ENCODE results near the gene PITHD1. TPM values are rescaled to one million over a fixed set of nuclear protein-coding genes. Genes with fewer than 3 reads are reported as not detected.
"Not testable (repeated sequence)": the region's sequence is repeated elsewhere in the genome, so short reads cannot be mapped to it uniquely, and the experiment has no call there.

The PITHD1 gene
- 26.8 TPM for polyA plus RNA-seq (2013, experiment 1 of 2)
- 25.0 TPM for polyA plus RNA-seq (2013, experiment 2 of 2)

GRCh38 chr1:23777979-23778814 is at the start of gene PITHD1:
PITHD1 (plus strand) TSS chr1:23778418; CDS start chr1:23778516, 98 bp downstream.
- 0% methylated on average over 62 of the region's 91 CpGs for WGBS, 2 experiments (ENCODE audit: insufficient coverage in 2 of 2)
- peaks cover 32% of the 10 kb centered on the region for H3K36me3 ChIP-seq (ENCODE audit: control insufficient read depth, insufficient read depth, low read length)
- H3K4me1 ChIP-seq (ENCODE audit: control insufficient read depth, insufficient read depth, low read length, poor library complexity, severe bottlenecking): peaks cover 9% of the 10 kb centered on the region
- no peaks in the 10 kb centered on the region for H3K9me3 ChIP-seq (ENCODE audit: control insufficient read depth, low read length)
- peak within 1 kb of the TSS; percentile 86 for H3K27ac ChIP-seq (ENCODE audit: low read depth, low read length, severe bottlenecking)
- peak within 1 kb of the TSS; percentile 79 for H3K4me3 ChIP-seq (ENCODE audit: extremely low read depth, insufficient read depth, low read length, poor library complexity, severe bottlenecking)

- H3K36me3 ChIP-seq (ENCODE audit: control insufficient read depth, insufficient read depth, low read length): peaks cover 10% of the 10 kb centered on the region
These were observed 45.6 kb upstream of the PITHD1 start for GRCh38 chr1:23732363-23733224.

GRCh38 chr1:23733281-23733680 is 44.9 kb upstream of the PITHD1 start:
- 94 to 100% methylated on average over 1 to 4 of the region's 5 CpGs for WGBS, 2 experiments (ENCODE audit: insufficient coverage in 2 of 2)
- not testable (repeated sequence) for H3K4me3 ChIP-seq (ENCODE audit: extremely low read depth, insufficient read depth, low read length, poor library complexity, severe bottlenecking); H3K4me1 ChIP-seq (ENCODE audit: control insufficient read depth, insufficient read depth, low read length, poor library complexity, severe bottlenecking); H3K27ac ChIP-seq (ENCODE audit: low read depth, low read length, severe bottlenecking); H3K9me3 ChIP-seq (ENCODE audit: control insufficient read depth, low read length)
- peaks cover 13% of the 10 kb centered on the region for H3K36me3 ChIP-seq (ENCODE audit: control insufficient read depth, insufficient read depth, low read length)

More at GRCh38 chr1:23732363-23733224, 45.6 kb upstream of the PITHD1 start:
- 92 to 93% methylated on average over 6 to 9 of the region's 10 CpGs for WGBS, 2 experiments (ENCODE audit: insufficient coverage in 2 of 2)
- H3K4me3 ChIP-seq (ENCODE audit: extremely low read depth, insufficient read depth, low read length, poor library complexity, severe bottlenecking): no peak overlapping the region
- no peaks in the 10 kb centered on the region for H3K9me3 ChIP-seq (ENCODE audit: control insufficient read depth, low read length)
- no peaks in the 10 kb centered on the region for H3K4me1 ChIP-seq (ENCODE audit: control insufficient read depth, insufficient read depth, low read length, poor library complexity, severe bottlenecking)
- H3K27ac ChIP-seq (ENCODE audit: low read depth, low read length, severe bottlenecking): no peak overlapping the region

GRCh38 chr1:23736437-23737134 is 41.6 kb upstream of the PITHD1 start:
- Histone ChIP-seq H3K9me3 (ENCODE audit: control insufficient read depth, low read length) (no peaks in the 10 kb centered on the region), H3K4me1 (ENCODE audit: control insufficient read depth, insufficient read depth, low read length, poor library complexity, severe bottlenecking) (no peaks in the 10 kb centered on the region), H3K4me3 (ENCODE audit: extremely low read depth, insufficient read depth, low read length, poor library complexity, severe bottlenecking) (no peak overlapping the region), H3K27ac (ENCODE audit: low read depth, low read length, severe bottlenecking) (no peak overlapping the region), H3K36me3 (ENCODE audit: control insufficient read depth, insufficient read depth, low read length) (peaks cover 9% of the 10 kb centered on the region)
- 95 to 97% methylated on average over 6 of the region's 7 CpGs for WGBS, 2 experiments (ENCODE audit: insufficient coverage in 2 of 2)

- no peak overlapping the region for H3K27ac ChIP-seq (ENCODE audit: low read depth, low read length, severe bottlenecking)
- no peaks in the 10 kb centered on the region for H3K9me3 ChIP-seq (ENCODE audit: control insufficient read depth, low read length)
- peaks cover 15% of the 10 kb centered on the region for H3K36me3 ChIP-seq (ENCODE audit: control insufficient read depth, insufficient read depth, low read length)
- peaks cover 4% of the 10 kb centered on the region for H3K4me1 ChIP-seq (ENCODE audit: control insufficient read depth, insufficient read depth, low read length, poor library complexity, severe bottlenecking)
- H3K4me3 ChIP-seq (ENCODE audit: extremely low read depth, insufficient read depth, low read length, poor library complexity, severe bottlenecking): no peak overlapping the region
- 88 to 92% methylated on average over 2 to 3 of the region's 5 CpGs for WGBS, 2 experiments (ENCODE audit: insufficient coverage in 2 of 2)
These were observed 36.6 kb upstream of the PITHD1 start for GRCh38 chr1:23741609-23742008.

GRCh38 chr1:23742670-23743286 is 35.4 kb upstream of the PITHD1 start:
- Histone ChIP-seq H3K4me1 (ENCODE audit: control insufficient read depth, insufficient read depth, low read length, poor library complexity, severe bottlenecking) (peaks cover 4% of the 10 kb centered on the region), H3K27ac (ENCODE audit: low read depth, low read length, severe bottlenecking) (peak overlapping the region; percentile 66), H3K9me3 (ENCODE audit: control insufficient read depth, low read length) (no peaks in the 10 kb centered on the region), H3K36me3 (ENCODE audit: control insufficient read depth, insufficient read depth, low read length) (peaks cover 25% of the 10 kb centered on the region), H3K4me3 (ENCODE audit: extremely low read depth, insufficient read depth, low read length, poor library complexity, severe bottlenecking) (peak overlapping the region; percentile 89)
- WGBS, 2 experiments (ENCODE audit: insufficient coverage in 2 of 2): 20 to 22% methylated on average over 23 to 24 of the region's 28 CpGs

- H3K4me1 ChIP-seq (ENCODE audit: control insufficient read depth, insufficient read depth, low read length, poor library complexity, severe bottlenecking): peaks cover 4% of the 10 kb centered on the region
- peaks cover 28% of the 10 kb centered on the region for H3K36me3 ChIP-seq (ENCODE audit: control insufficient read depth, insufficient read depth, low read length)
- H3K9me3 ChIP-seq (ENCODE audit: control insufficient read depth, low read length): no peaks in the 10 kb centered on the region
- WGBS, 2 experiments (ENCODE audit: insufficient coverage in 2 of 2): 0% methylated on average over 97 to 111 of the region's 119 CpGs
- H3K4me3 ChIP-seq (ENCODE audit: extremely low read depth, insufficient read depth, low read length, poor library complexity, severe bottlenecking): peak within 1 kb of the TSS; percentile 89
- peak within 1 kb of the TSS; percentile 66 for H3K27ac ChIP-seq (ENCODE audit: low read depth, low read length, severe bottlenecking)
These were observed 34.7 kb upstream of the PITHD1 start, which contains the start of gene ELOA for GRCh38 chr1:23743287-23744152. ELOA (plus strand) TSS chr1:23743471; CDS start chr1:23743504, 33 bp downstream.

- no peak overlapping the region for H3K4me3 ChIP-seq (ENCODE audit: extremely low read depth, insufficient read depth, low read length, poor library complexity, severe bottlenecking)
- H3K27ac ChIP-seq (ENCODE audit: low read depth, low read length, severe bottlenecking): no peak overlapping the region
- H3K36me3 ChIP-seq (ENCODE audit: control insufficient read depth, insufficient read depth, low read length): peaks cover 47% of the 10 kb centered on the region
- WGBS, 2 experiments (ENCODE audit: insufficient coverage in 2 of 2): 71 to 100% methylated on average over 1 of the region's 1 CpG
- H3K9me3 ChIP-seq (ENCODE audit: control insufficient read depth, low read length): no peaks in the 10 kb centered on the region
- H3K4me1 ChIP-seq (ENCODE audit: control insufficient read depth, insufficient read depth, low read length, poor library complexity, severe bottlenecking): peaks cover 4% of the 10 kb centered on the region
These were observed 32.7 kb upstream of the PITHD1 start for GRCh38 chr1:23745515-23745914.

GRCh38 chr1:23748016-23748415 is 30.2 kb upstream of the PITHD1 start:
- H3K4me3 ChIP-seq (ENCODE audit: extremely low read depth, insufficient read depth, low read length, poor library complexity, severe bottlenecking): no peak overlapping the region
- peaks cover 4% of the 10 kb centered on the region for H3K4me1 ChIP-seq (ENCODE audit: control insufficient read depth, insufficient read depth, low read length, poor library complexity, severe bottlenecking)
- no peaks in the 10 kb centered on the region for H3K9me3 ChIP-seq (ENCODE audit: control insufficient read depth, low read length)
- peaks cover 72% of the 10 kb centered on the region for H3K36me3 ChIP-seq (ENCODE audit: control insufficient read depth, insufficient read depth, low read length)
- no peak overlapping the region for H3K27ac ChIP-seq (ENCODE audit: low read depth, low read length, severe bottlenecking)
- 98 to 100% methylated on average over 3 of the region's 3 CpGs for WGBS, 2 experiments (ENCODE audit: insufficient coverage in 2 of 2)

Data from mesodermal cell (in vitro differentiated cells).